HG02678 (cell line): ENCODE data around the gene BIRC6.
A peak's percentile ranks its signal among the peaks of the same experiment; 100 is the strongest.
"Not testable (repeated sequence)": the region's sequence is repeated elsewhere in the genome, so short reads cannot be mapped to it uniquely, and the experiment has no call there.

Experiments
- ATAC-seq: cut with Tn5 transposase; IDR thresholded peaks from one replicate; pipeline ENCODE4 v1.9.1; 2021; ENCODE audit warnings: mild to moderate bottlenecking, moderate library complexity; ENCODE audit not compliant: unreplicated experiment

The BIRC6 gene

GRCh38 chr2:32356681-32357317 is at the start of gene BIRC6:
TSS of gene BIRC6 (plus strand) at chr2:32357023. CDS start at chr2:32357162, 139 bp downstream.
- peak; percentile 89 for ATAC-seq

- no peak for ATAC-seq
These were observed 46.2 kb upstream of the BIRC6 start for GRCh38 chr2:32310577-32310976.

GRCh38 chr2:32314886-32315285 is 41.9 kb upstream of the BIRC6 start:
- ATAC-seq: no peak

DNA sequence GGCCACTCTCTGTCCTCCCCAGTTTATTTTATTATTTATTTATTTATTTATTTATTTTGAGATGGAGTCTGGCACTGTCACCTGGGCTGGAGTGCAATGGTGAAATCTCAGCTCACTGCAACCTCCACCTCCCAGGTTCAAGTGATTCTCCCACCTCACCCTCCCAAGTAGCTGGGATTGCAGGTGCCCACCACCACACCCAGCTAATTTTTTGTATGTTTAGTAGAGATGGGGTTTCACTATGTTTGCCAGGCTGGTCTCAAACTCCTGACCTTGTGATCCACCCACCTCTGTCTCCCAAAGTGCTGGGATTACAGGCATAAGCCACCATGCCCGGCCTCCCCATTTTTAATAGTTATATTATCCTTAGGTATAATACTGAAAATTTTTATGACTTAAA is 28.1 kb upstream of the BIRC6 start:
- ATAC-seq: not testable (repeated sequence)

- ATAC-seq: not testable (repeated sequence)
These were observed 27.4 kb upstream of the BIRC6 start for GRCh38 chr2:32329180-32329980.

DNA sequence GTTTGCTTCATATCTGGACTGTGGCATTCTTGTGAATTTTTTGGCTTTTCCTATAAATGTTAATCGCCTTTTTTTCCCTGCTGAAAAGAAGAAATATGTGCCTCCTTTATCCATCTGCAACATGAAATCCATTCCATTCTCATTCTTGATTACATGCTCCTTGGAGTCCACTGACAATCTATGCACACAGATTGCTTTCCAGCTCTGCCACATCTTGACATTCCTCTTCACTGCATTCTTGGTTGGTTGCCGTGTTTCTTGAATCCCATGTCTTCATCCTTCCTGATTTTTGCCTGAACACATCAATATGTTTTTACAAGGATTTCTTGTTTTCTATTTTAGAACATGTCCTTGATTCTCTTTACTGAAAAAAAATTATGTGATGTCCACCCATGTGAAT is 26.7 kb upstream of the BIRC6 start:
- no peak for ATAC-seq

DNA sequence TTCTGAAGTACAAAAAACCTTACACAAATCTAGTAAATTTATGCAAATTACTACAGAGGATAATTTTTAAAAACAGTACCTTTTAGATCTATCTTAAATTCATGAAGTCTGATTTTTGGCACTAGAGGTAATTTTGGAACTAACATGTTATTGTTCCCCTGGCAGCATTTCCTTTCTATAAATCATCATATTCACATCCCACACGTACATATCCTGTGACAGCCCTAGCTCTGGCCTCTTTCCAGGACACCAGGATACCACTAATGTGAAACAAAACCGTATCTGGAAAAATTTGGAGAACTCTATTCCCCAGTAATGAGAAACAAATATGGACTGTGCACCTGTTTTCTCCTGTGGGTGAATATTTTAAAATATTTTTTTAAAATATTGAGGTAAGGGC is 14.0 kb upstream of the BIRC6 start:
- no peak for ATAC-seq

DNA sequence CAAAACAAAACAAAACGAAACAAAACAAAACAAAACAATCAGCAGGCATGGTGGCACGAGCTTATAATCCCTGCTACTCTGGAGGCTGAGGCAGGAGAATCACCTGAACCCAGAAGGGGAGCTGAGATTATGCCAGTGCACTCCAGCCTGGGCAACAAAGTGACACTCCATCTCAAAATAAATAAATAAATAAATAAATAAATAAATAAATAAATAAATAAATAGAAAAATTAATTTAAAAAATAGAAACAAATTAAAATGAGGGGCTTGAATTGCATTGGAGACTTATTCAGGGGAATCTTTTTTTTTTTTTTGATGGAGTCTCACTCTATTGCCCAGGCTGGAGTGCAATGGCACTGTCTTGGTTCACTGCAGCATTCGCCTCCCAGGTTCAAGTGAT is 6.0 kb upstream of the BIRC6 start:
- not testable (repeated sequence) for ATAC-seq

- no peak for ATAC-seq
These were observed 695 bp upstream of the BIRC6 start for GRCh38 chr2:32355976-32356680.

- peak; percentile 7 for ATAC-seq
These were observed 691 bp downstream of the BIRC6 start for GRCh38 chr2:32357318-32358110.

DNA sequence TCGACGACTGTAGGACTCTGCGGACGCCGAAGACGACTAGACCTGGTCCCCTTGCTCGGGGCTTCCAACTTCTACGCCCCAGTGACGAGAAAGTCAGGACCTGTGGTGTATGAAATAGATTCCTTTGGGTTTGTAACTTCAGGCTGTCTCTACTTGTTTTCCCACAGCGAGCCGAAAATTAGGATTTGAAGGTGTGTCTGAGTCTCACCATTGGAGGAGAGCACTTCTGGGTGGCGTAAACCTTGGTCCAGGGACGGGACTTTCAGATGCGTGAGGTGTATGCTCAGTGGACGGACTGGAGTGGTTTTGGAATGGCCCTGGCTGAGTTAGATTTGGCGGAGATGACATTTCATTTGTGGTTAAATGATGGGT is 1.3 kb downstream of the BIRC6 start:
- no peak for ATAC-seq

DNA sequence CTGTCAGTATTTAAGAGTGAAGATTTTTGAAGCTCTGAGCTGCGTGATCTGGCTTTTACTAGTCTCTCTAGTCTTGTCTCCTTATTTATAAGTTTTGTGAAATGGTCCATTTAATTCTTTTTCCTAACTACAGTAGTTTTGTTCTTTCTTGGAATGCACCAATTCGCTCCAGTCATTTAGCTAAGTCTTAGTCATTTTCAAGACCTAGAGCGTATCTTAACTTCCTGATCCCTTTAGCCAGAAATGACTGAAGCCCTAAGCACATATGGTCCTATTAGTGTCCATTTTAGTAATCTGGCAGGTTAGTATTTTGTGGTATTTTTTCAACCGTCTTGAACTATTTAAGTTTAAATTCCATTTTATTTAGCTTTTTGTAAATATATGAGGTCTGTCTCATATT is 3.6 kb downstream of the BIRC6 start:
- no peak for ATAC-seq

DNA sequence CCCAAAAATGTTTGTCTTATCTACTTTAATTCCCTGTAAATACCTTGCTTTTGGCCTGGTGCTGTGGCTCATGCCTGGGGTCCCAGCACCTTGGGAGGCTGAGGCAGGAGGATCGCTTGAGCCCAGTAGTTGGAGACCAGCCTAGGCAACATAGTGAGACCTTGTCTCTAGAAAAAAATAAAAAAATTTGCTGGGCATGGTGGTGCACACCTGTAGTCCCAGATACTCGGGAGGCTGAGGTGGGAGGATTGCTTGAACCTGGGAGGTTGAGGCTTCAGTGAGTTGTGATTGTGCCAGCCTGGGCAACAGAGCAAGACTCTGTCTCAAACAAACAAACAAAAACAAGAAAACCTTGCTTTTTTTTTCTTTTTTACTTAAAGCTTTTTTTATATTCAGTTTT is 6.2 kb downstream of the BIRC6 start:
- ATAC-seq: not testable (repeated sequence)

GRCh38 chr2:32363597-32363996 is 6.8 kb downstream of the BIRC6 start:
- peak; percentile 66 for ATAC-seq

DNA sequence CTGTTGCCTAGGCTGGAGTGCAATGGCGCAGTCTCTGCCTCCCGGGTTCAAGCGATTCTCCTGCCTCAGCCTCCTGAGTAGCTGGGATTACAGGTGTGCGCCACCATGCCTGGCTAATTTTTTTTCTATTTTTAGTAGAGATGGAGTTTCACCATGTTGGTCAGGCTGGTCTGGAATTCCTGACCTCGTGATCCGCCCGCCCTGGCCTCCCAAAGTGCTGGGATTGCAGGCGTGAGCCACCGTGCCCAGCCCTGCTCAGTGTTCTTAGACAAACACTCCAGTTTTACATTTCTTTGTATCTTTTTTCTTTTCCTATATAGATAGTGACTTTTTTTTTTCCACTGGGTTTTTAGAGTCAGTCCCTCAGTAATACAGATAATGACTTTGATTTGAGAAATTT is 7.5 kb downstream of the BIRC6 start:
- ATAC-seq: not testable (repeated sequence)

DNA sequence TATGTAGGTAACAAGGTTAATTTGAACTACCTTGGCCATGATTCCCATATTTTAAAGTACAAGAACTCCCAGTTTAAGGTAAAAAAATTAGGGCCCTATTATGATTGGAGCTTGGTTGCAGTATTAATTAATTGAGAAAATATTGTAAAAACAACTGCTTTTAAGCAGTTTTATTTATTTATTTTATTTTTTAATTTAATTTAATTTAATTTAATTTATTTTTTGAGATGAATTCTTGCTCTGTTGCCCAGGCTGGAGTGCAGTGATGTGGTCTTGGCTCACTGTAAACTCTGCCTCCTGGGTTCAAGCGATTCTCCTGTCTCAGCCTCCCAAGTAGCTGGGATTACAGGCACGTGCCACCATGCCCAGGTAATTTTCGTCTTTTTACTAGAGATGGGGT is 8.9 kb downstream of the BIRC6 start:
- not testable (repeated sequence) for ATAC-seq

DNA sequence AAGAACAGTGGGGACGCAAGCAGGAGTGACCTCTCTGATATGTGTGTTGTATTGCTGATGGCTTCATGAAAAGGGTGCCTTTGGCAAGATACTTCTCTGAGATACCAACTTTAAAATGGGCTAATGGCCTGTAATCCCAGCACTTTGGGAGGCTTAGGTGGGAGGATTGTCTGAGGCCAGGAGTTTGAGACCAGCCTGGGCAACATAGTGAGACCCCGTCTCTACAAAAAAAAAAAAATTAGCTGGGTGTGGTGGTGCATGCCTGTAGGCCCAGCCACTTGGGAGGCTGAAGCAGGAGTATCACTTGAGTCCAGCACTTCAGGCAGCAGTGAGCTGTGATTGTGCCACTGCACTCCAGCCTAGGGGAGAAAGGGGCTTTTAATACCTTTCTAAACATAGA is 9.8 kb downstream of the BIRC6 start:
- ATAC-seq: no peak

- no peak for ATAC-seq
These were observed 12.4 kb downstream of the BIRC6 start for GRCh38 chr2:32369222-32369621.

GRCh38 chr2:32370942-32371341 is 14.1 kb downstream of the BIRC6 start:
- ATAC-seq: not testable (repeated sequence)

DNA sequence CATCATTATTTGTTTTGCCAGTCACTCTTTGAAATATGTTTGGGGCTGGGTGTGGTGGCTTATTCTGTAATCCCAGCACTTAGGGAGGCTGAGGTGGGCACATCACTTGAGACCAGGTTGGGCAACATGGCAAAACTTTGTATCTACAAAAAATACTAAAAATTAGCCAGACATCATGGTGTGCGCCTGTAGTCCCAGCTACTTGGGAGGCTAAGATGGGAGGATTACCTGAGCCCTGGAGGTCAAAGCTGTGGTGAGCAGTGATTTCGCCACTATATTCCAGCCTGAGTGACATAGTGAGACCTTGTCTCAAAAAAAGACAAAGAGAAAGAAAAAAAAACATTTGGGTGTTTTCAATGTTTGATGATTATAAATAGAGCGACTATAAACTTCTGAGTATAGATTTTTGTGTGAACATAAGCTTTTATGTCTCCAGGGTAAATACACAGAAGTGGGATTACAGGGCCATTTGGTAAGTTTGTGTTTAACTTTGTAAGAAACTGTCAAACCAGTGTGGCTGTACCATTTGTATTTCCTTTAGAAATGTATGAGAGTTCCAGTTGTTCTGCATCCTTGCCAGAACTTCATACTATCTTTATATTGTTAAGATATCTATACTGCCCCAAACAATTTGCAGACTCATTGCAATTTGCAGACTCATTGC is 15.8 kb downstream of the BIRC6 start:
- no peak for ATAC-seq
